Motor neuron (in vitro differentiated cells): ENCODE data around the gene NTN4. TPM values are rescaled to one million over a fixed set of nuclear protein-coding genes. Genes with fewer than 3 reads are reported as not detected.
"Not testable (repeated sequence)": the region's sequence is repeated elsewhere in the genome, so short reads cannot be mapped to it uniquely, and the experiment has no call there.

Experiments used
- ATAC-seq, 8 experiments: fragments of 200-7000 bp; cut with Tn5 transposase; replicated peaks in 6 of 8; 2 replicates each; pipeline ENCODE4 v1.8.0; 2021; ENCODE audit warnings: mild to moderate bottlenecking in 8 of 8, moderate library complexity in 8 of 8
- H3K27ac ChIP-seq, 2 donors: fragments of 250-450 bp; sonication (Bioruptor Pico); 2 replicates each; pipeline ENCODE4 v1.9.0; 2021; ENCODE audit warnings: antibody characterized with exemption in 2 of 2, mild to moderate bottlenecking in 2 of 2, moderate library complexity in 1 of 2
- H3K4me1 ChIP-seq, 2 donors: fragments of 250-450 bp; sonication (Bioruptor Pico); replicated peaks in 1 of 2; 2 replicates each; pipeline ENCODE4 v1.6.1; 2021; ENCODE audit warnings: antibody characterized with exemption in 2 of 2, mild to moderate bottlenecking in 2 of 2, moderate library complexity in 1 of 2
- H3K4me3 ChIP-seq, 5 donors: fragments of 250-450 bp; sonication (Bioruptor Pico); 2 replicates each; pipeline ENCODE4 v1.9.0; 2021; ENCODE audit warnings: antibody characterized with exemption in 5 of 5, mild to moderate bottlenecking in 5 of 5, moderate library complexity in 4 of 5
- WGBS, 10 experiments: fragments of 450-650 bp; shearing (Covaris generic); methylation state at CpG; one replicate each; pipeline ENCODE4 v1.0.0; 2022; 5-methylcytosine and 5-hydroxymethylcytosine counted together
- in situ Hi-C, 9 experiments: fragments of 400-800 bp; cut with MboI; loops; one replicate each; pipeline ENCODE4 v1.15.0; 2021; ENCODE audit warnings: low sequenced_read_pairs in 9 of 9, low pct_unique_long_range_greater_than_20kb in 2 of 9; ENCODE audit not compliant: unreplicated experiment in 9 of 9
- total RNA-seq, 8 experiments: library from RNA; unstranded; fragments of 300-600 nt; gene quantifications; 2 replicates each; pipeline versions ENCODE4 v1.2.3 to v1.2.4, GENCODE V29; 2022

Gene NTN4
- total RNA-seq, 8 experiments from 2014 or later = 4.3 to 50.8 (median 8.7) TPM

DNA sequence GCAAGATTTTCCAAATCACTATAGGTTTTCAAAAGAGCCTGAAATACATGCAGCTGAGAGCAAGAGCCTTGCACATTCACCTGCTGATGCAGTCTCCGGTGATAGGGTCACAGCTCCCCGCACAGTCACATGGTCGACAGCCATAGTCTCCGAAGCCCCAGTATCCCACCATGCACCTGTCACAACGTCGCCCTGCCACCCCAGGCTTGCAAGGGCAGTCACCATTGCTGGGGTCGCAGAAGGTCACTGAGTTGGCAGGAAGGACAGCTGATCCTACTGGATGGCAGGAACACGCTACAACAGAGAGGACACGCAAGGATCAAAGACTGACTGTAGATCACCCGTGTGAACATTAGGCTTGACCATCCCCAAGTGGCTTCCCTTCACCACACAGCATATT, 107.1 kb downstream of the NTN4 start:
- no peak overlapping the region for H3K4me3 ChIP-seq
- no peaks in the 10 kb centered on the region for H3K4me1 ChIP-seq
- no peak overlapping the region for H3K27ac ChIP-seq
- 17 to 100% (median 89%) methylated on average over 1 to 5 of the region's 10 CpGs; no CpG with 5 or more reads in 4 of the 10 experiments for WGBS, 10 experiments
- no peak for ATAC-seq
- in situ Hi-C loops = no loop called here

DNA sequence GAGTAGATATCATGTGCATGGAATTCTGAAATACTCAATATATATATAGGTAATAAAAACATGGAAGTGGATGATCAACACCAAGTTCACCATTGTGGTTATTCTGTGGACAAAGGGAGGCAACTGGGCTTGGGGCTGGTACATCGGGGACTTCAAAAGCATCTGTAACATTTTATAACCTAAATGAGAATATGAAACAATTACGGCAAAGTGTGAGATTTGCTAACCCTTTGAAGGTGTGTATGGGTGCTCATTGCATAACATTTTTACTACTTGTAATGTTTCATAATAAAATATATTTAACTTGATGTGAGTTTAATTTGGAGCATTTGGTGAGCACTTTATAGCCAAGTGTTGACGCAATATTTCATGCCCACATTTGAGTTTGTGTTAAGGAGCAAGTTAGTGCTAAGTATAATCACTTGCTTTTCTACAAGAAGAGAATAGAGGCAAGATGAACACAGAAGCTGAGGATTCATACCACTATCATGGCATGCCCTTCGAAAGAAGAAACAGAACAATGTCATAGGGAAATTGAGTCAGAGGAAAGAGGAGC, 109.3 kb downstream of the NTN4 start:
- in situ Hi-C loops = no loop called here
- no peaks in the 10 kb centered on the region for H3K4me1 ChIP-seq
- no peak for ATAC-seq
- 42 to 100% (median 93%) methylated on average over 1 to 4 of the region's 4 CpGs for WGBS, 10 experiments
- no peak overlapping the region for H3K4me3 ChIP-seq
- H3K27ac ChIP-seq = no peak overlapping the region

DNA sequence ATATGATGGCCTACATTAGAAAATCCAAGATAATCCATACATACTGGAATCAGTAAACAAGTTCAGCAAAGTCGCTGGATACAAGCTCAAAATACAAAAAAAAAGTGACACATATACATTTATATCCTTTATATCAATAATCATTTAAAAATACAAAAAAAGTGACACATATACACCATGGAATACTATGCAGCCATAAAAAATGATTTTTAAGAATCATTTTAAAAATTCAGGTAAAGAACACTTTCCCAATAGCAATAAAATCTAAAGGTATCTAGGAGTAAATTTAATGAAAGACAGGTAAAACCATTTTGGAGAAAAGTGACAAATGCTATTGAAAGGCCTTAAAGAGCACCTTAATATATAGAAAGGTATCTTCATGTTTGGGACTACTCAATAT, 111.9 kb downstream of the NTN4 start:
- no peaks in the 10 kb centered on the region for H3K4me1 ChIP-seq
- no peak overlapping the region for H3K27ac ChIP-seq
- no peak for ATAC-seq
- no peak overlapping the region for H3K4me3 ChIP-seq
- 40 to 100% (median 100%) methylated on average over 1 of the region's 1 CpG; no CpG with 5 or more reads in 1 of the 10 experiments for WGBS, 10 experiments
- in situ Hi-C loops = no loop called here

DNA sequence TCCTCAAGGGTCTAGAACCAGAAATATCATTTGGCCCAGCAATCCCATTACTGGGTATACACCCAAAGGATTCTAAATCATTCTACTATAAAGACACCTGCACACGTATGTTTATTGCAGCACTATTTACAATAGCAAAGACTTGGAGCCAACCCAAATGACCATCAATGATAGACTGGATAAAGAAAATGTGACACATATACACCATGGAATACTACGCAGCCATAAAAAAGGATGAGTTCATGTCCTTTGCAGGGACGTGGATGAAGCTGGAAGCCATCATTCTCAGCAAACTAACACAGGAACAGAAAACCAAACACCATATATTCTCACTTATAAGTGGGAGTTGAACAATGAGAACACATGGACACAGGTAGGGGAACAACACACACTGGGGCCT, 112.8 kb downstream of the NTN4 start:
- H3K4me1 ChIP-seq, H3K27ac ChIP-seq, H3K4me3 ChIP-seq, in situ Hi-C loops, ATAC-seq: not testable (repeated sequence)
- 63 to 100% (median 100%) methylated on average over 1 of the region's 3 CpGs; no CpG with 5 or more reads in 4 of the 10 experiments for WGBS, 10 experiments

DNA sequence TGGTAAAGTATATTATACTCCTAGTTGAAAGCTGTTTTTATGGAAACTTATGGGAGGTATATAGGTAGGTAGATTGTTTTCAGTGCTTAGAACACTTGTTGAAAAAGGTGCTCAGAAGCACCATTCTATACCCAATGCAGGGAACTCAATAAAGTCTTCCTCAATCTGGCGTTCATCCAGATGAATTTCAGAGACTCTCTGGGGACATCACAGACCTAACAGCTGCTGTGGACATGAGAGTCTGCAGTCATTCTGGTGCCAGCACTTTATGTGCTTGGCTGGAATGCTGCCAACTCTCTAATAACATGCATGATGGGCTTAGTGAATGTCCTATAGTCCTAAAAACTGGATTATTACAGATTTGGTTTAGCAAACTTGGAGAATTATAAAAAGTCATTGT, 115.9 kb downstream of the NTN4 start:
- Histone ChIP-seq H3K27ac (no peak overlapping the region), H3K4me1 (no peaks in the 10 kb centered on the region), H3K4me3 (no peak overlapping the region)
- peak in 4 of 8 experiments; percentile 25 to 57 (median 53) for ATAC-seq
- 0 to 63% (median 40%) methylated on average over 1 of the region's 1 CpG; no CpG with 5 or more reads in 4 of the 10 experiments for WGBS, 10 experiments
- in situ Hi-C loops = no loop called here

DNA sequence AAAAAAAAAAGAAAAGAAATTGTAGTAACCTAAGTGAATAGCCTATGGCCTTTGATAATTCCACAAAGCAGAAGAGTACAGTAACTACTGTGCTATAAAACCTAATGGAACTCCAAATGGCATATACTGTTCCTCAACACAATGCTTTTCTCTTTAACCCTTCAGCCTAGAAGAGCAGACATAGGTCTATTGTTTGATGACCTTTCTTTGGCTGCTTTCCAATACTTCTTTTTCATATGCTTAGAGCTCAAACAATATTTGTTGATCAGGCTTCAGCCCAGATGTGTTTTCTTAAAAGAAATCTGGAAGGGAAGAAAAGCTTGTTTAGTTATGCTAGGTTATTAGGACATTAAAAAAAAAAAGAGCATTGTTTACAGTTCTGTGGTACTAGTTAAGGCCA, 116.4 kb downstream of the NTN4 start:
- H3K4me3 ChIP-seq = no peak overlapping the region
- H3K4me1 ChIP-seq = no peaks in the 10 kb centered on the region
- no peak overlapping the region for H3K27ac ChIP-seq
- ATAC-seq = no peak
- in situ Hi-C loops = no loop called here

DNA sequence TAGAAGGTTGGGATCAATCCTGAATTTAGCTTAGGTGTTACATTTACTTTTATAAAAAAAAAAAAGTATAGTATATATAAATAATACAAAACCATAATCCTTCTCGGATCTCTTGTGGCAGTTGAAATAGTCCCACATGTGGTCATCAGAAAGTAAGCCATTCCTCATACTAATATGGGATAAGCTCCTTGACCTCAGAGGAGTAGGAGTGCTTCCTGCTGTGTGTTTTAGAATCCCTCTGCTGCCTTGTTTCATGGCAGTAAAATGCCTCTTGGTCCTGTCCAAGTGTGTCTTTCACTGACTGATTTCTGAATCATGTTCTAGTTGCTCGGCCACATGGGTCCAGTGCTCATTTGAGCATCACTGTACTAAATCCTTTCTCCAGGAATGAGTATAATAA, 117.0 kb downstream of the NTN4 start:
- H3K4me3 ChIP-seq = no peak overlapping the region
- in situ Hi-C loops = no loop called here
- no peak for ATAC-seq
- H3K4me1 ChIP-seq = no peaks in the 10 kb centered on the region
- no peak overlapping the region for H3K27ac ChIP-seq
- 67 to 100% (median 100%) methylated on average over 1 of the region's 2 CpGs; no CpG with 5 or more reads in 4 of the 10 experiments for WGBS, 10 experiments

DNA sequence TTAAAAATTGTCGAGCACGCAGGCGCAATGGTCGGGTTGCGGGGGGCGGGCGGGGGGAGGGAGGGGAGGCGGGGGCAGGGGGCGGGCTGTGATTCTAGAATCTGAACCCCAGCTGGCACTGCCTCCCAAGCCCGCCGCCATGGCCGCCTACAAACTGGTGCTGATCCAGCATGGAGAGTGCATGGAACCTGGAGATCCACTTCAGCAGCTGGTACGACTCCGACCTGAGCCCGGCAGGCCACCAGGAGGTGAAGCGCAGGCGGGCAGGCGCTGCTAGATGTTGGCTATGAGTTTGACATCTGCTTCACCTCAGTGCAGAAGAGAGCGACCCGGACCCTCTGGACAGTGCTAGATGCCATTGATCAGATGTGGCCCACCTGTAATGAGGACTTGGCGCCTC, 118.4 kb downstream of the NTN4 start:
- no peak overlapping the region for H3K4me3 ChIP-seq
- ATAC-seq = no peak
- no peaks in the 10 kb centered on the region for H3K4me1 ChIP-seq
- in situ Hi-C loops = no loop called here
- WGBS, 10 experiments = 93 to 100% methylated on average over 1 to 3 of the region's 21 CpGs; no CpG with 5 or more reads in 8 of the 10 experiments
- no peak overlapping the region for H3K27ac ChIP-seq

DNA sequence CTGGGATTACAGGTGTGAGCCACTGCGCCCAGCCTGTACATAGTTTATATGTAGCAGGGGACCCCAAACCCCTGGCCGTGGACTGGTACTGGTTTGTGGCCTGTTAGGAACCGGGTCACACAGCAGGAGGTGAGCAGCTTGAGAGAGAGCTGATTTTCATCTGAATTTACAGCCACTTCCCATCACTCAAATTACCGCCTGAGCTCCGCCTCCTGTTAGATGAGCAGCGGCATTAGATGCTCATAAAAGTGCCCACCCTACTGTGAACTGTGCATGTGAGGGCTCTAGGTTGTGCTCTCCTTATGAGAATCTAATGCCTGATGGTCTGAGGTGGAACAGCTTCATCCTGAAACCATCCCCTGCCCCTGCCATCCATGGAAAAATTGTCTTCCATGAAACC, 119.3 kb downstream of the NTN4 start:
- no peak for ATAC-seq
- H3K4me3 ChIP-seq = no peak overlapping the region
- 50 to 100% (median 78%) methylated on average over 1 to 5 of the region's 6 CpGs; no CpG with 5 or more reads in 5 of the 10 experiments for WGBS, 10 experiments
- no peaks in the 10 kb centered on the region for H3K4me1 ChIP-seq
- H3K27ac ChIP-seq = no peak overlapping the region
- in situ Hi-C loops = no loop called here

DNA sequence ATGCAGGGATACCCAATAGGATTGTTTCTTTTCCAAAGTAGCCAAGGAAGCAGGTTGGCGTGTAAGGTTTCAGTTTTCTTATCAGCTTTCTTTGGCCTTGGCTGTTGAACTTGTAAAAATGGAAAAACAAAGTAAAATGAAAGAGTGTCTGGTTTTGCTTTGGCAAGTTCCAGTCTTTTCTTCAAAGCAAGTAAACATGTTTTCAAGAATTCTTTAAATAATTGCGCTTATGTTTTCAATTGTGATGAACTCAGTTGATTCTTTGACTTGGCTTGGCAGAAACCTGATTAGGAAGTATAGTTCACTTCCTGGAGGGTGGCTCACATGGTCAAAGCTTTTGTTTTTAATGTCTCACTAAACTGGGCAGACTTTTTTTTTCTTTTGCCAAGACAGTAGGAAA, 127.0 kb downstream of the NTN4 start:
- H3K27ac ChIP-seq = no peak overlapping the region
- H3K4me3 ChIP-seq = no peak overlapping the region
- ATAC-seq = no peak
- 0 to 100% (median 91%) methylated on average over 1 to 2 of the region's 2 CpGs for WGBS, 10 experiments
- no peaks in the 10 kb centered on the region for H3K4me1 ChIP-seq
- in situ Hi-C loops = no loop called here

DNA sequence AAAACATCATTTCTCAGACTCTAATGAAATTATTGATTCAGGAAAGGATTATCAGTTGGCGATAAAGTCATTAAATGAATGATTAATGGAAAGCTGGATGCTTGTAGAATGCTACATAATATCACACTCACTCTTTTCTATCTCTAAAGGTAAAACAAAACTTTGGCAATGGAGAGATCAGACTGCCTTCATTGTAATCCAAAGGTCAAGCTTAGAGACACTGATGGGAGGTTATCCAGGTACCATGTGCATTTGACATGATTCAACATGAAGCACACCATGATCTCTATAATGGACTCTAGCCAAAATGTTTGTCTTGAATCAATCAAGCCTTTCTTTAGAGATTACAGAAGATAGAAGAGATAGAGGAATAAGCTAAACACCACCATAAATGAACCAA, 129.2 kb downstream of the NTN4 start:
- in situ Hi-C loops = no loop called here
- Histone ChIP-seq H3K4me1 (no peaks in the 10 kb centered on the region), H3K27ac (no peak overlapping the region), H3K4me3 (no peak overlapping the region)
- ATAC-seq = no peak
- WGBS, 10 experiments = 80 to 100% (median 100%) methylated on average over 1 of the region's 1 CpG; no CpG with 5 or more reads in 3 of the 10 experiments

DNA sequence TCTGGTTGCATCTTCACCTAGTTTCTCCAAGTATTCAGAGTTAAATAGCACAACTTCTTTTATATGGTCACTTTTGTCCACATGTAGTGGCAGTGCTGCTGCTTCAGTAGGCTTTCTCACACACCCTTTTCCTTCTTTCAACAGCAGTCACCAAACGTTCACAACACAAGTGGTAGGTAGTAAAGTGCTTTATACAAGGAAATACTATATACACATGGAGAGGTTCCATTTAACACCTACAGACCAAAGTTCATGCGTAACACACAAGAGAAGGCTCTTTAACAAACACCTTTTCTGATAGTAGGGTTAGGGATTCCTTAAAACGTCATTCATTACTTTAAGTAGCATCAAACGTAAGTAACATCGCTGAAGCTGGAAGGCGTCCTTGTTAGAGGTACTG, 132.2 kb downstream of the NTN4 start:
- Histone ChIP-seq H3K27ac (no peak overlapping the region), H3K4me1 (no peaks in the 10 kb centered on the region), H3K4me3 (no peak overlapping the region)
- WGBS, 10 experiments = 65 to 100% (median 88%) methylated on average over 2 to 6 of the region's 6 CpGs; no CpG with 5 or more reads in 4 of the 10 experiments
- ATAC-seq = no peak
- in situ Hi-C loops = no loop called here

DNA sequence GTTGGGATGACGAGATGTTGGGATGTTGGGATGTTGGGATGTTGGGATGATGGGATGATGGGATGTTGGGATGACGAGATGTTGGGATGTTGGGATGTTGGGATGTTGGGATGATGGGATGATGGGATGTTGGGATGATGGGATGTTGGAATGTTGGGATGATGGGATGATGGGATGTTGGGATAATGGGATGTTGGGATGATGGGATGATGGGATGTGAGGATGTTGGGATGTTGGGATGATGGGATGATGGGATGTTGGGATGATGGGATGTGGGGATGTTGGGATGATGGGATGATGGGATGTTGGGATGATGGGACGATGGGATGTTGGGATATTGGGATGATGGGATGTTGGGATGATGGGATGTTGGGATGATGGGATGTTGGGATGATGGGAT, 135.9 kb downstream of the NTN4 start:
- ATAC-seq, H3K4me3 ChIP-seq, H3K4me1 ChIP-seq, in situ Hi-C loops, H3K27ac ChIP-seq: not testable (repeated sequence)
- 80 to 100% (median 96%) methylated on average over 1 to 2 of the region's 3 CpGs; no CpG with 5 or more reads in 4 of the 10 experiments for WGBS, 10 experiments

DNA sequence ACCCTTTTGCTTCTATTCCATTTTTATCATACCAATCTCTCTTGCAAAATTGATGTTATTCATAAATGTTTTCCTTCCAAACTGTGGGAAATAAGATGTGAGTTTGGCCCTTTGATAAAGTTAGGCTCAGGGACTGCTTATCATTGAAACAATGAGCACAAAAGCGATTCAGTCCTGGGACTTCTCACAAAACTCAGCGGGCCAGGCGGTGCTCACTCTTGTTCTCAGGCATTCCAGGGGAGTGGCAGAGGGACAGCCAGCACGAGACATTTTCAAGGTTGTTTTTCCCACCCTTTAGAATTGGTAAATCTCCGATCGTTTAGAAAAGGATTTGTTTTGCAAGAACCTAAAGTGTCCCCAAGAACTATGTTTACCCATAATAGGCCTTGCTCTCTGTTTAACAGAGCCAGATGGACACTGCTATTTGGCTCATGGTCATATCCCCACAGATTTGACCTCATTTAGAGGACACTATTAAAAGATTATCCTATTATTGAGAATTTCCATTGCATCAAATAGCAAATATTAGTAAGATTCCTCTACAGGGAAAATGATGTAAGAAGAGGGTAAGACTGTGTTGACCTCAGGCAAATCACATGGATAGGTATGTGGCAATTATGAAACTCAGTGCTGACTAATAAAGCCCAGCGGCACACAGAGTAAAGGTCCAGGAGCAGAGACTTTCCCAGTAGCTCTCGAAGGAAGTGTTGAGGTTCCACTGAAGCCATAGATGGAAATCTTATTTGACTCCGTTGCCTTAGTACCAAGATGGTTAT, 136.6 kb downstream of the NTN4 start:
- WGBS, 10 experiments = 66 to 89% (median 76%) methylated on average over 3 to 9 of the region's 9 CpGs; no CpG with 5 or more reads in 2 of the 10 experiments
- in situ Hi-C loops = no loop called here
- H3K4me3 ChIP-seq = no peak overlapping the region
- ATAC-seq = peak in 5 of 8 experiments; percentile 17 to 80 (median 66)
- no peak overlapping the region for H3K27ac ChIP-seq
- H3K4me1 ChIP-seq = no peaks in the 10 kb centered on the region
